HepG2 (cell line): ENCODE measurements around the gene DEPDC5.

ENCODE experiments used
- ARNT ChIP-seq: fragments of 450-650 bp; IDR thresholded peaks from 2 replicates; pipeline ENCODE4 v1.6.1; 2017
- CHD2 ChIP-seq: IDR thresholded peaks from 2 replicates; pipeline ENCODE4 v1.6.1; 2011; ENCODE audit warnings: low read depth, low read length, improper control_type of control experiment
- EP300 ChIP-seq, 3 experiments: sonication (generic) in 1 of 3; formaldehyde crosslinking in 1 of 3; IDR thresholded peaks; 2 replicates each; pipeline versions ENCODE4 v1.5.1 to v1.6.1; 2011 to 2020; ENCODE audit warnings: low read depth in 2 of 3, low read length in 2 of 3, borderline replicate concordance in 1 of 3, improper control_type of control experiment in 1 of 3, mild to moderate bottlenecking in 1 of 3, missing genetic modification reagents in 1 of 3, moderate library complexity in 1 of 3
- ZEB1 ChIP-seq: IDR thresholded peaks from 2 replicates; pipeline ENCODE4 v1.6.1; 2012; ENCODE audit warnings: mild to moderate bottlenecking, low read depth, inconsistent platforms; ENCODE audit not compliant: insufficient replicate concordance
- TF ChIP-seq, protein P1 (sequence below): sonication (generic); formaldehyde crosslinking; IDR thresholded peaks from 2 replicates; pipeline ENCODE4 v1.5.0; 2020; ENCODE audit warnings: mild to moderate bottlenecking, missing genetic modification reagents, moderate library complexity

DNA sequence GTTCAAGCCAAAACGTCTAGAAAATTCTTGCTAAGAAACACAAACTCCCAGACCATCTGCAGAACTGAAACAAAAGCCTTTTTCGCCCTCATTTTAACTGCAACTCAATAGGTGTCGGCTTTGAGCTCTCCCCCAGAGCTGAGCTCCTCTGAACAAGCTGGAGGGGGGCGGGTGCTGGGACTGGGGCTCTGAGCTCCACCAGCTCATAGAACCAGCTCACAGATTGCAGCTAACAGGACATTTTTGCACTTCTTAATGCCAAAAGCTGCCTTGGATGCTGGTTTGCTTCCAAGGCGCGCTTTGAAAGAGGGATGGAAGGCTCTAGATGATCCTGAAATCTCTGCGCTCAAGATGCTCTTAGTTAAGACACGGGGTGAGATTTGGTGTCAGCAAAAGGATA, 184.5 kb downstream of the DEPDC5 start:
- no peak for TF ChIP-seq ARNT
- TF ChIP-seq, protein P1, sequence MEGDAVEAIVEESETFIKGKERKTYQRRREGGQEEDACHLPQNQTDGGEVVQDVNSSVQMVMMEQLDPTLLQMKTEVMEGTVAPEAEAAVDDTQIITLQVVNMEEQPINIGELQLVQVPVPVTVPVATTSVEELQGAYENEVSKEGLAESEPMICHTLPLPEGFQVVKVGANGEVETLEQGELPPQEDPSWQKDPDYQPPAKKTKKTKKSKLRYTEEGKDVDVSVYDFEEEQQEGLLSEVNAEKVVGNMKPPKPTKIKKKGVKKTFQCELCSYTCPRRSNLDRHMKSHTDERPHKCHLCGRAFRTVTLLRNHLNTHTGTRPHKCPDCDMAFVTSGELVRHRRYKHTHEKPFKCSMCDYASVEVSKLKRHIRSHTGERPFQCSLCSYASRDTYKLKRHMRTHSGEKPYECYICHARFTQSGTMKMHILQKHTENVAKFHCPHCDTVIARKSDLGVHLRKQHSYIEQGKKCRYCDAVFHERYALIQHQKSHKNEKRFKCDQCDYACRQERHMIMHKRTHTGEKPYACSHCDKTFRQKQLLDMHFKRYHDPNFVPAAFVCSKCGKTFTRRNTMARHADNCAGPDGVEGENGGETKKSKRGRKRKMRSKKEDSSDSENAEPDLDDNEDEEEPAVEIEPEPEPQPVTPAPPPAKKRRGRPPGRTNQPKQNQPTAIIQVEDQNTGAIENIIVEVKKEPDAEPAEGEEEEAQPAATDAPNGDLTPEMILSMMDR (CRISPR knock-in tag), result no peak
- no peak for TF ChIP-seq ZEB1
- TF ChIP-seq CHD2, result no peak
- TF ChIP-seq EP300 (IDR thresholded peaks at IDR 0.05; ENCODE audit: low read depth in 2 of 2, low read length in 2 of 2), result no peak
- TF ChIP-seq EP300 (CRISPR knock-in tag; IDR thresholded peaks at IDR 0.05; ENCODE audit: borderline replicate concordance), result no peak
